SK-N-SH (cell line): Measurements from ENCODE around the gene HDAC7. TPM values are rescaled to one million over a fixed set of nuclear protein-coding genes. Genes with fewer than 3 reads are reported as not detected.

Experiments
- CTCF ChIA-PET: fragments of 300-600, 350-600 bp; formaldehyde crosslinking; extraction: SDS; loops from one replicate; lab custom pipeline; 2021; lab: Yijun Ruan, JAX
- POLR2A ChIA-PET: fragments of 350-600 bp; sonication (Branson Sonifier 250); formaldehyde crosslinking; extraction: SDS; loops from one replicate; lab custom pipeline; 2020; ENCODE audit warnings: antibody characterized with exemption, inconsistent platforms; lab: Yijun Ruan, JAX
- DNase-seq: peaks from one replicate; pipeline ENCODE4 v3.0.0; 2012
- H2AFZ ChIP-seq: fragments of 200-600 bp; sonication (generic); 2 replicates; pipeline ENCODE4 v1.8.1; 2016; ENCODE audit warnings: antibody characterized with exemption, mild to moderate bottlenecking, low read depth
- H3F3A ChIP-seq: fragments of 200-600 bp; sonication (generic); replicated peaks from 2 replicates; pipeline ENCODE3; 2016; ENCODE audit warnings: antibody characterized with exemption, mild to moderate bottlenecking; ENCODE audit not compliant: insufficient read depth
- H3K27ac ChIP-seq, 2 experiments: fragments of 200-500 bp in 1 of 2; fragments of 200-600 bp in 1 of 2; sonication (Bioruptor generic) in 1 of 2; sonication (generic), shearing (Covaris generic) in 1 of 2; 2 replicates each; pipeline versions ENCODE4 v1.5.1 to v1.6.1; 2014 to 2016; ENCODE audit warnings: low read depth in 2 of 2, inconsistent platforms in 1 of 2, low read length in 1 of 2, mild to moderate bottlenecking in 1 of 2, mixed read lengths in 1 of 2
- H3K27me3 ChIP-seq: fragments of 200-600 bp; sonication (generic), shearing (Covaris generic); 2 replicates; pipeline ENCODE4 v1.6.1; 2016; ENCODE audit warnings: mixed run types; ENCODE audit not compliant: insufficient read depth
- H3K36me3 ChIP-seq, 2 experiments: fragments of 200-500 bp in 1 of 2; fragments of 200-600 bp in 1 of 2; sonication (Bioruptor generic) in 1 of 2; sonication (generic) in 1 of 2; replicated peaks in 1 of 2; 2 replicates each; pipeline versions ENCODE3 to v1.5.1; 2014 to 2016; ENCODE audit warnings: low read length in 1 of 2, mild to moderate bottlenecking in 1 of 2; ENCODE audit not compliant: insufficient read depth in 2 of 2, control insufficient read depth in 1 of 2
- H3K4me1 ChIP-seq, 2 experiments: fragments of 200-500 bp in 1 of 2; fragments of 200-600 bp in 1 of 2; sonication (Bioruptor generic) in 1 of 2; sonication (generic), shearing (Covaris generic) in 1 of 2; 2 replicates each; pipeline versions ENCODE4 v1.5.1 to v1.6.1; 2014 to 2016; ENCODE audit warnings: low read depth in 1 of 2, low read length in 1 of 2, mixed run types in 1 of 2; ENCODE audit not compliant: insufficient read depth in 2 of 2, control insufficient read depth in 1 of 2
- H3K4me2 ChIP-seq: fragments of 200-600 bp; sonication (generic), shearing (Covaris generic); 2 replicates; pipeline ENCODE4 v1.6.1; 2017; ENCODE audit warnings: mixed run types
- H3K4me3 ChIP-seq, 2 experiments: fragments of 200-500 bp in 1 of 2; fragments of 200-600 bp in 1 of 2; sonication (Bioruptor generic) in 1 of 2; sonication (generic), shearing (Covaris generic) in 1 of 2; 2 replicates each; pipeline versions ENCODE4 v1.5.1 to v1.8.1; 2014 to 2016; ENCODE audit warnings: low read depth in 2 of 2, inconsistent platforms in 1 of 2, low read length in 1 of 2, mild to moderate bottlenecking in 1 of 2, mixed read lengths in 1 of 2, moderate library complexity in 1 of 2
- H3K79me2 ChIP-seq: fragments of 200-600 bp; sonication (generic); 2 replicates; pipeline ENCODE4 v1.8.1; 2017; ENCODE audit warnings: mild to moderate bottlenecking; ENCODE audit not compliant: insufficient read depth
- H3K9ac ChIP-seq: fragments of 200-600 bp; sonication (generic); 2 replicates; pipeline ENCODE4 v1.6.1; 2017; ENCODE audit warnings: mixed run types
- H3K9me2 ChIP-seq: fragments of 200-600 bp; sonication (generic); 2 replicates; pipeline ENCODE4 v1.6.1; 2017; ENCODE audit warnings: mixed run types
- H3K9me3 ChIP-seq: fragments of 200-600 bp; sonication (generic); 2 replicates; pipeline ENCODE4 v1.6.1; 2017; ENCODE audit warnings: mixed run types, mild to moderate bottlenecking, moderate library complexity
- H4K20me1 ChIP-seq: fragments of 200-600 bp; sonication (generic); 2 replicates; pipeline ENCODE4 v1.6.1; 2017; ENCODE audit warnings: mild to moderate bottlenecking, mixed run types; ENCODE audit not compliant: insufficient read depth
- CHD2 ChIP-seq: fragments of 150-350 bp; IDR thresholded peaks from 2 replicates; pipeline ENCODE4 v1.6.1; 2018; ENCODE audit warnings: low read length; ENCODE audit not compliant: partially characterized antibody
- EP300 ChIP-seq, 2 experiments: IDR thresholded peaks; 2 replicates each; pipeline versions ENCODE4 v1.4.0 to v1.6.1; 2012; ENCODE audit warnings: borderline replicate concordance in 1 of 2, low read depth in 1 of 2, low read length in 1 of 2
- EZH2phosphoT487 ChIP-seq: fragments of 200-600 bp; sonication (generic); IDR thresholded peaks from 2 replicates; pipeline ENCODE4 v1.6.1; 2017; ENCODE audit warnings: low read depth, mixed run types, mild to moderate bottlenecking, antibody characterized with exemption, moderate library complexity, borderline replicate concordance
- FOSL2 ChIP-seq: IDR thresholded peaks from 2 replicates; pipeline ENCODE4 v1.4.0; 2012; ENCODE audit warnings: low read depth, mild to moderate bottlenecking, moderate library complexity, borderline replicate concordance
- FOXJ3 ChIP-seq: sonication (generic); formaldehyde crosslinking; IDR thresholded peaks from 2 replicates; pipeline ENCODE4 v1.5.1; 2020; ENCODE audit warnings: mild to moderate bottlenecking, missing genetic modification reagents
- FOXM1 ChIP-seq: IDR thresholded peaks from 2 replicates; pipeline ENCODE4 v1.4.0; 2012; ENCODE audit warnings: low read depth, mild to moderate bottlenecking
- GABPA ChIP-seq: IDR thresholded peaks from 2 replicates; pipeline ENCODE4 v1.4.0; 2012; ENCODE audit warnings: low read depth, mild to moderate bottlenecking
- GATA2 ChIP-seq: sonication (generic); formaldehyde crosslinking; IDR thresholded peaks from 2 replicates; pipeline ENCODE4 v1.5.0; 2020; ENCODE audit warnings: mild to moderate bottlenecking, missing genetic modification reagents
- MAX ChIP-seq: IDR thresholded peaks from 2 replicates; pipeline ENCODE4 v1.4.0; 2012; ENCODE audit warnings: low read depth
- NFIC ChIP-seq: IDR thresholded peaks from 2 replicates; pipeline ENCODE4 v1.4.0; 2012; ENCODE audit warnings: borderline replicate concordance
- NRF1 ChIP-seq: IDR thresholded peaks from 2 replicates; pipeline ENCODE4 v1.6.1; 2012; ENCODE audit warnings: low read depth, mild to moderate bottlenecking, low read length
- PBX3 ChIP-seq: IDR thresholded peaks from 2 replicates; pipeline ENCODE4; 2012
- POLR2AphosphoS5 ChIP-seq: IDR thresholded peaks from 2 replicates; pipeline ENCODE4 v1.6.1; 2012; ENCODE audit warnings: low read depth, low read length
- RAD21 ChIP-seq: IDR thresholded peaks from 2 replicates; pipeline ENCODE4 v1.6.1; 2012; ENCODE audit warnings: mild to moderate bottlenecking, low read length
- RCOR1 ChIP-seq: fragments of 150-350 bp; IDR thresholded peaks from 2 replicates; pipeline ENCODE4 v1.6.1; 2017; ENCODE audit warnings: antibody characterized with exemption, low read length
- RFX5 ChIP-seq: IDR thresholded peaks from 2 replicates; pipeline ENCODE4 v1.6.1; 2012; ENCODE audit warnings: mild to moderate bottlenecking, improper control_type of control experiment, low read length
- RXRA ChIP-seq: IDR thresholded peaks from 2 replicates; pipeline ENCODE4 v1.4.0; 2012; ENCODE audit warnings: low read depth, mild to moderate bottlenecking, borderline replicate concordance
- SIN3A ChIP-seq: IDR thresholded peaks from 2 replicates; pipeline ENCODE4 v1.6.1; 2012; ENCODE audit warnings: low read depth, mild to moderate bottlenecking, low read length, moderate library complexity, borderline replicate concordance
- SMC3 ChIP-seq: IDR thresholded peaks from 2 replicates; pipeline ENCODE4 v1.6.1; 2012; ENCODE audit warnings: low read depth, low read length, improper control_type of control experiment
- TAF1 ChIP-seq: IDR thresholded peaks from 2 replicates; pipeline ENCODE4 v1.6.1; 2012; ENCODE audit warnings: low read depth, mild to moderate bottlenecking, low read length, moderate library complexity, borderline replicate concordance
- TEAD4 ChIP-seq: IDR thresholded peaks from 2 replicates; pipeline ENCODE4 v1.4.0; 2012; ENCODE audit warnings: mild to moderate bottlenecking, borderline replicate concordance; ENCODE audit not compliant: insufficient read depth
- USF1 ChIP-seq: IDR thresholded peaks from 2 replicates; pipeline ENCODE4 v1.4.0; 2012; ENCODE audit warnings: low read depth, borderline replicate concordance
- USF2 ChIP-seq: fragments of 150-350 bp; IDR thresholded peaks from 2 replicates; pipeline ENCODE4 v1.6.1; 2017; ENCODE audit warnings: antibody characterized with exemption, low read length, low read depth, borderline replicate concordance
- WGBS: methylation state at CpG from one replicate; pipeline ENCODE4 v1.1.6; 2017; ENCODE audit warnings: low lambda C conversion rate; 5-methylcytosine and 5-hydroxymethylcytosine counted together
- polyA plus RNA-seq, 3 experiments: library from polyadenylated mRNA; depleted of rRNA; stranded (reverse); fragments of >200 nt; gene quantifications; 2 replicates each; pipeline ENCODE4 v1.2.3, GENCODE V29; 2012

HDAC7 gene
- polyA plus RNA-seq, 1 of the 3 experiments (the other 2 are of a cell fraction): 51.0 TPM

GRCh38 chr12:47762850-47763465, 56.7 kb downstream of the HDAC7 start:
- Histone ChIP-seq H3K4me2 (no peak overlapping the region), H2AFZ (no peak overlapping the region), H3K27me3 (no peaks in the 10 kb centered on the region), H3K36me3 (no peaks in the 10 kb centered on the region), H3K79me2 (no peaks in the 10 kb centered on the region), H3K9ac (no peak overlapping the region), H3K9me2 (no peaks in the 10 kb centered on the region), H3K27ac (peak overlapping the region in 1 of 2 experiments; percentile 82; a peak in 2 of 4 replicates), H3F3A (no peaks in the 10 kb centered on the region), H3K4me3 (no peak overlapping the region), H3K4me1 (peaks cover 0 to 48% of the 10 kb centered on the region in 2 experiments; a peak in 2 of 4 replicates), H4K20me1 (no peaks in the 10 kb centered on the region), H3K9me3 (no peaks in the 10 kb centered on the region)
- ChIA-PET CTCF (interaction anchor here (0.7 to 18.0 kb wide), 10 partner anchors 10 to 77 kb away, joined by 3 to 435 read pairs (median 6); partner anchors contain the start of gene SLC48A1), POLR2A (interaction anchor here (0.8 to 1.3 kb wide), 3 partner anchors 11 to 26 kb away, joined by 3 to 7 read pairs (median 3); no protein-coding TSS in a partner anchor)
- WGBS: 64% methylated on average over 3 of the region's 3 CpGs
- TF ChIP-seq RCOR1 (peak; percentile 94), EZH2phosphoT487 (no peak), FOXJ3 (CRISPR knock-in tag) (peak; percentile 79; the same call in 1 of the 2 replicates), USF1 (no peak), CHD2 (peak; percentile 76), EP300 (IDR thresholded peaks at IDR 0.05; ENCODE audit: borderline replicate concordance in 1 of 2, low read depth in 1 of 2, low read length in 1 of 2) (peak in 1 of 2 experiments; percentile 92; a peak in 2 of 4 replicates), GATA2 (CRISPR knock-in tag) (peak; percentile 99), RFX5 (peak; percentile 27; the same call in 1 of the 2 replicates)
- peak; percentile 75 for DNase-seq

GRCh38 chr12:47758834-47759690, 60.6 kb downstream of the HDAC7 start, which contains the start of gene RAPGEF3:
TSS of gene RAPGEF3 (minus strand) at chr12:47758880. CDS start at chr12:47758556, 324 bp downstream.
- Histone ChIP-seq H3F3A (no peaks in the 10 kb centered on the region), H3K36me3 (no peaks in the 10 kb centered on the region), H3K9me3 (no peaks in the 10 kb centered on the region), H3K27ac (peak within 1 kb of the TSS in 1 of 2 experiments; percentile 42; a peak in 2 of 4 replicates), H3K9me2 (no peaks in the 10 kb centered on the region), H3K4me1 (peaks cover 0 to 57% of the 10 kb centered on the region in 2 experiments; a peak in 2 of 4 replicates), H3K4me3 (peak within 1 kb of the TSS; percentile 55 to 69), H4K20me1 (no peaks in the 10 kb centered on the region), H3K9ac (peak within 1 kb of the TSS; percentile 68), H3K27me3 (no peaks in the 10 kb centered on the region), H2AFZ (peak within 1 kb of the TSS; percentile 98), H3K79me2 (no peaks in the 10 kb centered on the region), H3K4me2 (peak within 1 kb of the TSS; percentile 97)
- 18% methylated on average over 23 of the region's 57 CpGs for WGBS
- DNase-seq: peak; percentile 95
- ChIA-PET POLR2A (interaction anchor here (0.6 to 1.5 kb wide), 3 partner anchors 13 to 22 kb away, joined by 3 to 5 read pairs (median 4); no protein-coding TSS in a partner anchor), CTCF (interaction anchor here (0.7 to 18.0 kb wide), 14 partner anchors 14 to 204 kb away, joined by 3 to 435 read pairs (median 4); partner anchors contain the start of gene SLC48A1)
- TF ChIP-seq NRF1 (no peak), RAD21 (peak; percentile 53), FOXJ3 (CRISPR knock-in tag) (no peak), PBX3 (no peak), FOSL2 (peak; percentile 66), SIN3A (peak; percentile 47; the same call in 1 of the 2 replicates), SMC3 (peak; percentile 56), TEAD4 (no peak), GABPA (no peak), USF2 (0 out of 2 replicates have a peak, but pooled peaks have one; percentile 20), GATA2 (CRISPR knock-in tag) (no peak), POLR2AphosphoS5 (no peak), MAX (peak; percentile 97), TAF1 (no peak), RXRA (no peak), FOXM1 (no peak), NFIC (peak; percentile 53)
